Stimulated activated naive CD4-positive, alpha-beta T cell (primary cell): ENCODE measurements around the gene RBM41.

Experiments used
- DNase-seq, 6 experiments: peaks; one replicate each; lab custom pipeline; 2025; lab: John Stamatoyannopoulos, UW

Gene RBM41

DNA sequence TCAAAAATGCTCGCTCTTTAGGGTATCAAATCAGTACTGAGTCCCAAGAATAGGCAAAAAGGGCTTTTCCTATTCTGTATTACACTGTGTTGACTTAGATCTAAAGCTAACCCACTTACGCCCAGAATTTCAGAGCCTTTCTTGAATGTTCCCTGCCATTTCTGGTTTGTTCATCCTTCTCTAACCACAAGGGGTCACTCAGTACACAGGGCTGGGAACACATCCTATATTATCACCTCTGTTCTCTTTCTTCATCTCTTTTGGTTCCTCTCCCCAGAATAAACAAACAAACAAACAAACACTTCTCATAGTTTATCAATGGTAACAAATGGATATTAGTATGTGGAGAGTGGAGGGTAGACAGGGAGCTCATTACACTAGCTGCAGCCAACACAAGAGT is 93.1 kb downstream of the RBM41 start:
- peak in 1 of 6 experiments; percentile 8 for DNase-seq

DNA sequence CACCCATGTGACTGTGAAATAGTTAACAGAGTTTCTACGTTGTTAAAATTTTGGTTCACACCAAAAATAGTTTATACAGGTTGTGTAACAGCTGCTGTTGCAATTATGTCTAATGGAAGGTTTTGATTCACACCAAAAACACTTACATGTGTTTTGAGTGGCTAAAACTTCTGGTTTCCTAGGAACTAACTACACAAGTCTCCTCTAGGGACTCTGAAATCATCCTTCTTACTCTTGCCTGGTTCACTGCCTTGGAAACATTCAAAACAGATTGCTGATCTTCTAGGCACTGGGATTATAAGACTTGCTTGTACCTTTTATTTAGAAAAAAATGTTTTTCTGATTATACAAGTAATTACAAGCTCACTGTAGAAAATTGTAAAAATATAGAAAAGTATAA is 103.7 kb downstream of the RBM41 start:
- no peak for DNase-seq
